GM12873 (cell line): ENCODE measurements around the gene RNF130.

Experiments used
- CTCF ChIP-seq: IDR thresholded peaks from 2 replicates; pipeline ENCODE4 v1.5.1; 2012; ENCODE audit warnings: low read depth, mild to moderate bottlenecking, moderate library complexity, low read length, control low read depth; ENCODE audit not compliant: insufficient read depth; ENCODE audit errors: missing control alignments

Gene RNF130

GRCh38 chr5:179967489-179967888, 104.1 kb downstream of the RNF130 start:
- no peak for TF ChIP-seq CTCF

DNA sequence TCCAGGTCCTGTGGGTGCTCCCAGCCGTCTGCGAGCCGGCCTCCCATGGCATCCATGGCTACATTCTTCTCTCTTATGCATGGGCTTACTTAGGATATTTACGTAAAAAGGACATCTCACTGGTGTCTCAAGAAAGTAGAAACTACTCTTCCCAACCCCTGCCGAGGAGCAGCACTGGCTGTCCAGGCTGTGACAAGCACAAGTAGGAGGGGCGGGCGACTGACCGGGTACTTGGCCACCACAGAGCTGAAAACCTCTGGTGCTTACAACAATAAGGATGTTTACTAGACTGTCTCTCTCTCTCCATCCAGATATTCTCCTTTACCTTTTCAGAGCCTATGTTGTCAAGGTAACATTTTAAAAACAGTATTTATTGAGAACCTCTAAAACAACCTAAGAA, 107.5 kb downstream of the RNF130 start:
- TF ChIP-seq CTCF = no peak

DNA sequence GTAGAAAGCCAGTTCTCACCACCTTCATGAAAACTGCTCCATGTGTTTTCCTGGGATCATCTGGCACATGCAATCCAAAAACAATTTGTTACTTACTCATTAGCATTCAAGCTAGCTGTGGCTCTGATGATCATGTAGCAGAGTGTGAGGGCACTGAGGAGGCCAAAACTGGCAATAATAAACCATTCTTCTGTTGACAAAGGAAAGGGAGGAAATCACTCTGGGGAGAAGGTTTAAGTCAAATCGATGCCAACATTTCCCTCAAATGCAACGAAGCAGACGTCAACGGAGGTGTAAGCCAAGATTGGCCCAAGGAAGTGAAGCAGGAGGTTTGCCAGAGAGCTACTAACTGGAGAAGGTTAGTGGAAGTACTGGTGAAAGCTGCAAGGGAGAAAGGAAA, 108.2 kb downstream of the RNF130 start:
- TF ChIP-seq CTCF = no peak

- no peak for TF ChIP-seq CTCF
Observed at GRCh38 chr5:179960204-179960831, 111.2 kb downstream of the RNF130 start.

DNA sequence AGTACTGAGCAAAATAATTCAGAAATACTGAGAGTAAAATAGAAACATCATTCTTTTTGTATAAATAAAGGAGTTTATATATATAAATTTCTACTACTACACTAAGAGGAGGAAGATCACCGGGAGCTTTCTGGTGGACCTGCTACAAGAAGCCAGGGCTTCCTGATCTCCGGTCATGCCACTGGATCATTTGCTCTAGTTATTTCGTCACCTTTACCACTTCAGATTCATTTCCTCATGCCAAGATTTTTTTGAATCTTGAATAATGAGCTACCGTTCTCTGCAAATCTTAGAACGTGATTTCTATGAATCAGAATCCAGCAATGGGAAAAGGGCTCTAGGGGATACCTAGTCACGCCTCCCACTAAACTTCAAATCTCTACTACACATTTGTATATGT, 111.9 kb downstream of the RNF130 start:
- TF ChIP-seq CTCF = no peak

GRCh38 chr5:179955630-179956029, 115.9 kb downstream of the RNF130 start:
- TF ChIP-seq CTCF = no peak

- no peak for TF ChIP-seq CTCF
Observed at GRCh38 chr5:179955062-179955461, 116.5 kb downstream of the RNF130 start.
